IMR-90 (cell line): Measurements from ENCODE around the gene FAM83C. TPM values are rescaled to one million over a fixed set of nuclear protein-coding genes. Genes with fewer than 3 reads are reported as not detected.
A peak's percentile ranks its signal among the peaks of the same experiment; 100 is the strongest.

Source experiments
- ATAC-seq: fragments of 200-7000 bp; cut with Tn5 transposase; 2 replicates; pipeline ENCODE4 v1.9.1; 2020; ENCODE audit warnings: low read depth, mild to moderate bottlenecking, moderate library complexity
- BruUV-seq: library from RNA; stranded (reverse); fragments of 400-500 nt; replicated peaks from 2 replicates; lab custom pipeline; 2021; lab: Mats Ljungman, UMichigan
- CTCF ChIA-PET: fragments of 300-600 bp; formaldehyde crosslinking; extraction: SDS; loops from one replicate; lab custom pipeline; 2021; ENCODE audit warnings: antibody characterized with exemption; lab: Yijun Ruan, JAX
- POLR2A ChIA-PET: fragments of 300-600 bp; sonication (Branson Sonifier 250); formaldehyde crosslinking; loops from one replicate; lab custom pipeline; 2022; ENCODE audit warnings: antibody characterized with exemption; ENCODE audit not compliant: unreplicated experiment; lab: Charles Lee
- DNase-seq: peaks from one replicate; pipeline ENCODE4 v3.0.0; 2013
- H2AFZ ChIP-seq: replicated peaks from 2 replicates; pipeline ENCODE3; 2013; ENCODE audit warnings: low read length, mild to moderate bottlenecking; ENCODE audit not compliant: poor library complexity
- H2AK5ac ChIP-seq: 2 replicates; pipeline ENCODE4 v1.6.1; 2013; ENCODE audit warnings: low read depth, low read length, inconsistent platforms
- H2AK9ac ChIP-seq: replicated peaks from 2 replicates; pipeline ENCODE3; 2013; ENCODE audit warnings: mild to moderate bottlenecking, low read depth, low read length, moderate library complexity; ENCODE audit not compliant: poor library complexity
- H2BK120ac ChIP-seq: 2 replicates; pipeline ENCODE4 v1.6.1; 2013; ENCODE audit warnings: low read depth, low read length, inconsistent platforms
- H2BK15ac ChIP-seq: 3 replicates; pipeline ENCODE4 v1.6.1; 2013; ENCODE audit warnings: low read depth, low read length, inconsistent platforms
- H2BK20ac ChIP-seq: 2 replicates; pipeline ENCODE4 v1.6.1; 2013; ENCODE audit warnings: low read depth, mild to moderate bottlenecking, inconsistent platforms, low read length, moderate library complexity
- H2BK5ac ChIP-seq: 2 replicates; pipeline ENCODE4 v1.6.1; 2013; ENCODE audit warnings: mild to moderate bottlenecking, low read depth, low read length, inconsistent platforms; ENCODE audit not compliant: poor library complexity, severe bottlenecking
- H3K14ac ChIP-seq: replicated peaks from 2 replicates; pipeline ENCODE4 v1.6.1; 2013; ENCODE audit warnings: low read depth, low read length, inconsistent platforms
- H3K18ac ChIP-seq: 2 replicates; pipeline ENCODE4 v1.6.1; 2013; ENCODE audit warnings: low read depth, low read length, control low read depth
- H3K23ac ChIP-seq: 2 replicates; pipeline ENCODE4 v1.6.1; 2013; ENCODE audit warnings: low read depth, low read length, inconsistent platforms
- H3K27ac ChIP-seq: 2 replicates; pipeline ENCODE4 v1.5.1; 2013; ENCODE audit warnings: mild to moderate bottlenecking, control low read depth, low read length; ENCODE audit not compliant: insufficient read depth
- H3K27me3 ChIP-seq: 2 replicates; pipeline ENCODE4 v1.6.1; 2013; ENCODE audit warnings: low read length; ENCODE audit not compliant: control insufficient read depth, insufficient read depth
- H3K36me3 ChIP-seq: 2 replicates; pipeline ENCODE4 v1.6.1; 2013; ENCODE audit warnings: low read length, mixed read lengths; ENCODE audit not compliant: control insufficient read depth, insufficient read depth
- H3K4ac ChIP-seq: 2 replicates; pipeline ENCODE4 v1.6.1; 2013; ENCODE audit warnings: low read depth, low read length, inconsistent platforms
- H3K4me1 ChIP-seq: 2 replicates; pipeline ENCODE4 v1.6.1; 2013; ENCODE audit warnings: low read length, mixed read lengths; ENCODE audit not compliant: control insufficient read depth, insufficient read depth
- H3K4me2 ChIP-seq: 2 replicates; pipeline ENCODE4 v1.6.1; 2013; ENCODE audit warnings: low read depth, mild to moderate bottlenecking, control low read depth, low read length, moderate library complexity
- H3K4me3 ChIP-seq: 2 replicates; pipeline ENCODE4 v1.5.1; 2013; ENCODE audit warnings: low read depth, mild to moderate bottlenecking, control low read depth, low read length, moderate library complexity; ENCODE audit not compliant: insufficient read depth
- H3K56ac ChIP-seq: 2 replicates; pipeline ENCODE4 v1.6.1; 2013; ENCODE audit warnings: low read length, inconsistent platforms; ENCODE audit not compliant: insufficient read depth; ENCODE audit errors: extremely low read depth
- H3K79me1 ChIP-seq, 2 experiments: 2 replicates each; pipeline ENCODE4 v1.6.1; 2013; ENCODE audit warnings: low read length in 2 of 2, inconsistent platforms in 1 of 2, low read depth in 1 of 2
- H3K9ac ChIP-seq: 2 replicates; pipeline ENCODE4 v1.6.1; 2013; ENCODE audit warnings: low read depth, low read length, control low read depth
- H3K9me1 ChIP-seq: 2 replicates; pipeline ENCODE4 v1.6.1; 2013; ENCODE audit warnings: low read length, inconsistent platforms; ENCODE audit not compliant: insufficient read depth
- H3K9me3 ChIP-seq: 2 replicates; pipeline ENCODE4 v1.6.1; 2013; ENCODE audit warnings: low read length; ENCODE audit not compliant: control insufficient read depth, insufficient read depth
- H4K20me1 ChIP-seq: 2 replicates; pipeline ENCODE4 v1.6.1; 2013; ENCODE audit warnings: low read length, inconsistent platforms; ENCODE audit not compliant: insufficient read depth
- H4K5ac ChIP-seq: 2 replicates; pipeline ENCODE4 v1.6.1; 2013; ENCODE audit warnings: mild to moderate bottlenecking, low read depth, low read length, control low read depth
- H4K8ac ChIP-seq, 2 experiments: 2 replicates each; pipeline ENCODE4 v1.6.1; 2013; ENCODE audit warnings: low read depth in 2 of 2, low read length in 2 of 2, control low read depth in 1 of 2, inconsistent platforms in 1 of 2
- H4K91ac ChIP-seq: 2 replicates; pipeline ENCODE4 v1.6.1; 2013; ENCODE audit warnings: low read depth, low read length, inconsistent platforms; ENCODE audit not compliant: insufficient read depth
- BHLHE40 ChIP-seq: fragments of 150-350 bp; IDR thresholded peaks from 2 replicates; pipeline ENCODE4 v1.6.1; 2016; ENCODE audit warnings: mild to moderate bottlenecking, low read depth, low read length
- CHD1 ChIP-seq: IDR thresholded peaks from 2 replicates; pipeline ENCODE4 v1.6.1; 2012; ENCODE audit warnings: low read depth, low read length, improper control_type of control experiment
- MAFK ChIP-seq: IDR thresholded peaks from 2 replicates; pipeline ENCODE4 v1.6.1; 2012; ENCODE audit warnings: low read depth, low read length, improper control_type of control experiment
- WGBS, 2 experiments: methylation state at CpG; one replicate each; pipeline versions ENCODE4 v1.1.5 to v1.1.7; 2013; ENCODE audit warnings: missing lambda C conversion rate in 2 of 2; ENCODE audit not compliant: insufficient read length in 1 of 2; ENCODE audit errors: extremely low coverage in 2 of 2; 5-methylcytosine and 5-hydroxymethylcytosine counted together
- dilution Hi-C: fragments of 300-500 bp; cut with HindIII; formaldehyde crosslinking; loops from one replicate; pipeline ENCODE4 v1.14.3; 2018; ENCODE audit warnings: low sequenced_read_pairs; ENCODE audit not compliant: unreplicated experiment
- in situ Hi-C: fragments of 300-500 bp; cut with MboI; formaldehyde crosslinking; loops from 3 replicates; pipeline ENCODE4 v1.14.3; 2019; ENCODE audit warnings: low sequenced_read_pairs, inconsistent platforms, mixed read lengths
- intact Hi-C: fragments of 100-400 bp; cut with micrococcal nuclease; formaldehyde crosslinking; loops from 2 replicates; pipeline ENCODE4 v1.10.0; 2022
- polyA plus RNA-seq, 3 experiments: library from polyadenylated mRNA; depleted of rRNA; stranded (reverse); fragments of >200 nt; gene quantifications; 2 replicates each; pipeline ENCODE4 v1.2.3, GENCODE V29; 2012; ENCODE audit warnings: low replicate concordance in 1 of 3
- total RNA-seq: library from RNA; depleted of rRNA; stranded (reverse); fragments of >200 nt; gene quantifications from 2 replicates; pipeline ENCODE4 v1.2.3, GENCODE V29; 2012

The FAM83C gene
- total and polyA plus RNA-seq, 2 of the 4 experiments (the other 2 are of a cell fraction): 0.02 TPM; not detected in 1

DNA sequence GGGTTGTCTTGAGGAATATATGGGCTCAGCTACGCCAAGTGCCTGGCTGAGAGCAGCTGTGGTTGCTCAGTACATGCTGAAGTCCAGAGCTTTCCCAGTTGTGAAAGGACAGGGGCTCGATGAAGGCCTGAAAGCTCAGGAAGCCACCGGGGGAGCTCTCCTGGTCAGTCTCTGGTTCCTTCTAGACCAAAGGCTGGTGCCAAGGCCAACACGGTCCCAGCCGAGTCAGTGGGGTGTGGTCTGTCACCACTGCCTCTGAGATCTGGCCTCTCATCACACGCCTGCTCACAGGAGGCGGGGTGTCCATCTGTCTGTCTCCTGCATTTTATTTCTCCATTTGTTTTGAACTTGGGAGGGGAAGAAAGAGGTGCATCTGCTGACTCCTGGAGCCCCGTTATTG lies 4.9 kb upstream of the FAM83C start:
- Histone ChIP-seq H2AK5ac (peak overlapping the region; percentile 64), H3K36me3 (no peaks in the 10 kb centered on the region), H2BK120ac (no peak overlapping the region), H3K27ac (no peak overlapping the region), H3K9me1 (peaks cover 12% of the 10 kb centered on the region), H2AFZ (peak overlapping the region; percentile 52), H3K56ac (no peak overlapping the region), H3K4me2 (no peak overlapping the region), H3K23ac (no peak overlapping the region), H2BK15ac (no peak overlapping the region), H3K4me3 (no peak overlapping the region), H2BK20ac (no peak overlapping the region), H2AK9ac (peak overlapping the region; percentile 35), H3K27me3 (peaks cover 2% of the 10 kb centered on the region), H4K91ac (no peak overlapping the region), H3K9ac (no peak overlapping the region), H3K18ac (no peak overlapping the region), H3K9me3 (no peaks in the 10 kb centered on the region), H3K4me1 (peaks cover 9% of the 10 kb centered on the region), H2BK5ac (no peak overlapping the region), H3K14ac (no peak overlapping the region), H3K79me1 (no peaks in the 10 kb centered on the region; a peak in 1 of 4 replicates), H3K4ac (peak overlapping the region; percentile 16; the same call in 1 of the 2 replicates), H4K20me1 (no peaks in the 10 kb centered on the region), H4K5ac (no peak overlapping the region), H4K8ac (peak overlapping the region in 1 of 2 experiments; percentile 38; a peak in 1 of 4 replicates)
- TF ChIP-seq BHLHE40 (no peak), CHD1 (no peak), MAFK (no peak)
- in situ Hi-C loops: no loop called here
- dilution Hi-C loops: no loop called here
- intact Hi-C loops: no loop called here
- WGBS, 2 experiments: 49% methylated on average over 3 of the region's 8 CpGs; no CpG with 5 or more reads in 1 of the 2 experiments
- DNase-seq (no peak), ATAC-seq (peak; percentile 29)
- ChIA-PET POLR2A (no interaction called here), CTCF (interaction anchor here (0.6 kb wide), 1 partner anchor 274 kb away, joined by 3 read pairs; no protein-coding TSS in a partner anchor)
- BruUV-seq: no TSS peak
